Stimulated activated CD8-positive, alpha-beta memory T cell treated with anti-CD3 and anti-CD28 coated beads, Interleukin-7, amount 100 ng/mL, for 4 hours (primary cell): Measurements from ENCODE around the gene ARHGAP28.
"Not testable (repeated sequence)": the region's sequence is repeated elsewhere in the genome, so short reads cannot be mapped to it uniquely, and the experiment has no call there.

ENCODE experiments used
- DNase-seq, 2 donors: peaks; one replicate each; pipeline ENCODE4 v3.0.0-alpha.2; 2020; ENCODE audit warnings: low read depth in 2 of 2

ARHGAP28 gene

GRCh38 chr18:6775702-6776101 is 46.2 kb downstream of the ARHGAP28 start:
- DNase-seq = no peak

DNA sequence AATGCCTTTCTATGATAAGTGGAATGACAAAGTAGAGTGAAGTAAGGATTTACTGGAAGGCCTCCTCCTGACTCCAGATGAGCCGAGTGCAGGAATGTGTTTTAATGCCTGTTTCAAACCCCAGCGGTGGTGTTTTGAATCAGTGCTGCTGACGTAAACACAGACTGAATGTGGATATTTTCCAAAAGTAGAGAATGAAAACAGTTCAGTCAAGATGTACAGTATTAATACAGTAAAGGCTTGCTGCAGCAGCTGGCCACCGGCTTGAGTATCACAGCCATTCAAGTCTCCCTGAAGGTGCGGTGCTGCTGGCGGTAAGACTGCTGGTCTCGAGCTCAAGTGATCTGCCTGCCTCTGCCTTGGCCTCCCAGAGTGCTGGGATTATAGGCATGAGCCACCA is 46.7 kb downstream of the ARHGAP28 start:
- DNase-seq = no peak

DNA sequence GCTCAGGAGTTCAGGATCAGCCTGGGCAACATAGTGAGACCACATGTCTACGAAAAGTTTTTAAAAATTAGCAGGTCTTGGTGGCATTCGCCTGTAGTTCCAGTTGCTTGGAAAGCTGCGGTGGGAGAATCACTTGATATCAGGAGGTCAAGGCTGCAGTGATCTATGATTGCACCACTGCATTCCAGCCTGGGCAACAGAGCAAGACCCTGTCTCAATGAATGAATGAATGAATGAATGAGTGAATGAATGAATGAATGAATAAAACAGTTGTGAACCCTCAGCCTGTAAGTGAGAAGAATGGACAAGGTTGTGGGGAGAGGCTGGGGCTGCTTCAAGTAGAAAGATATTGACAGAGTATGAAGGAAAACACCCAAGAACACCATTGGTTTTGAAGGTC is 48.0 kb downstream of the ARHGAP28 start:
- DNase-seq = no peak

DNA sequence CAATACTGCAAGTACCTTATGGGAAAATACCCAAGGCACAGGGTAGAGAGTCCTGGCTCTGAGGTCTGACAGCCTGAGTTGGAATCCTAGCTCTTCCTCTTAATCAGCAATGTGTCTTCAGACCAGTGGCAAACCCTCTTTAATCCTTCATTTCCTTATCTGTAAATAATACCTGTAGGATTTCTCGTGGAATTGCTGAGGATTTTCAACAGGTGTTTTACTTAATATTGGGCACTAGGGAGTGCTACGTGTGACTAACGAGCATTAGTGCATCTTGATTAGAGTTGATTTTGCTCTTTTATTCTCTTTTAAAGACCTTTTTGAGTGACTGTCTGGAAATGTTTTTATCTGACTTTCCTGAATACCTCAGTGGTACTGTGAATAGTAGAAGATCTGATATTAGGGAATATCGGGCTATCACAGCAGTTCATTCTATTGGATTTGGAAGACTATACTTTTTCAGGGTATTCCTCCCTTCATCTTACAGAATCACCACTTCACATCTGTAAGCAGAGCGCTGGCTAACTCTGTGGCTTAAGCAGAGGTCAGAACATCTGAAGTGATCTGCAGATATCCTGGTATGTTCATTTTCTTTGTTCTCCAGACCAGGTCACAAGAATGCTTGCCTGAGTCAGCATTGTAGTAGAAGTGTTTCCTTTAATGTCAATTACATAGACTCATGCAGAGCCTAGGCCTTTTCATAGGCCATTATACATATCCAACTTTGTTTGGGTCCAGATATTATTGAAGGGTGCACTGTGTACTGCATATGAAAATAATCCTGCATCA is 49.1 kb downstream of the ARHGAP28 start:
- no peak for DNase-seq

GRCh38 chr18:6781142-6781714 is 51.7 kb downstream of the ARHGAP28 start:
- no peak for DNase-seq

DNA sequence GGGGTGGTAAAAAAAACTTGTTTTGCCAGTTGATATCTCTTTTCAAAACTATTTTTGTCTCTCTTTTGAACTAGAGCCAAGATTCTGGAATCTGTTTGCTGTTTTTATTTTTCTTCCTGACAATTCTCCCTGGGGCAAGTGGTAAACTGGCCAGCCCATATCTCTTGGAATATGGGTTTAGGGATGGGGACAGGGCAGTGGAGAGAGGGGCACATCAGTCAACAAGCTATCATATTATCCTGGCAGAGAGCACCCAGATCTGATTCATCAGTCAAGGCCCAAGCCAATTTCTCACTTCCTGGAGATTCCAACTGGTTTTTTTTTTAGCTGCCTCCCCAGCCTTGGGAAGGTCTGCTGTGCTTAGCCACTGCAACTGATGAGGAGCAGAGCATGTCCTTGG is 52.3 kb downstream of the ARHGAP28 start:
- DNase-seq = no peak

- DNase-seq = no peak
These were observed 53.3 kb downstream of the ARHGAP28 start for GRCh38 chr18:6782861-6783260.

- no peak for DNase-seq
These were observed 54.5 kb downstream of the ARHGAP28 start for GRCh38 chr18:6784046-6784445.

GRCh38 chr18:6785001-6785400 is 55.5 kb downstream of the ARHGAP28 start:
- DNase-seq = no peak

- DNase-seq = no peak
These were observed 55.9 kb downstream of the ARHGAP28 start for GRCh38 chr18:6785411-6785810.

- DNase-seq = no peak
These were observed 62.9 kb downstream of the ARHGAP28 start for GRCh38 chr18:6792391-6792790.

- no peak for DNase-seq
These were observed 63.9 kb downstream of the ARHGAP28 start for GRCh38 chr18:6793455-6793854.

DNA sequence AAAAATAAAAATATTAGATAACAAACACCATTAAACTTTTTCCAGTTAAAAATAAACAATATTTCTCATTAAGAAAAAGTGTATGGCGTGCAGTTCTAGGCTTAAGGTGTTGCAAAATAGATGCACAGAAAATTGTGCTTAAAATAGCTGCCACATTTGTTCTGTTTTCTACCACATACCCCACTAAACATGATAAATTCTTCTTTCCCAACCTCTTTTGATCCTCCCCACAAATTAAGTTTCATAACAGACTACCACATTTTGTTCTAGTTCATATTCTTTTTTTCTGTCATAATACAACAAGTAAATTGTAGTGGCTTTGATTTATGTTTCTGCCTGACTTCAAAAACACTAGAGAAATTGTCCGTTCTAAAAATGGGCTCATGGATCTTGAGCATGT is 64.5 kb downstream of the ARHGAP28 start:
- DNase-seq = no peak

DNA sequence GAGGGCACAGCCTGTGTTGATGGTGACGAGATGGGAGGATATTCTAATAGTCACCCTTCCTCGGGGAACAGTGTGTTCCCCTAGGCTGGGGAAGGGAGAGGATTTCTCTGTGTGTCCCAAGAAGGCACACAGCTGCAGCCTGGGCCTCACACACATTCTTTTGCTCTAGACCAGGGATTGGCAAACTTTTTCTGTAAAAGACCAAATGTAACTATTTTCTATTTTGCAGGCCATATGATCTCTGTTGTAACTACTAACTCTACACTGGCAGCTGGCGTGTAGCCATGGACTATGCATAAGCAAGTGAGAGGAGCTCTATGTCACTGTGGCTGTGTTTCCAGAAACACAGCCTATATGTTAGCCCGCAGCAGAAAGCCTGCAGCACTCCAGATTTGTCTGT is 65.8 kb downstream of the ARHGAP28 start:
- DNase-seq = no peak

DNA sequence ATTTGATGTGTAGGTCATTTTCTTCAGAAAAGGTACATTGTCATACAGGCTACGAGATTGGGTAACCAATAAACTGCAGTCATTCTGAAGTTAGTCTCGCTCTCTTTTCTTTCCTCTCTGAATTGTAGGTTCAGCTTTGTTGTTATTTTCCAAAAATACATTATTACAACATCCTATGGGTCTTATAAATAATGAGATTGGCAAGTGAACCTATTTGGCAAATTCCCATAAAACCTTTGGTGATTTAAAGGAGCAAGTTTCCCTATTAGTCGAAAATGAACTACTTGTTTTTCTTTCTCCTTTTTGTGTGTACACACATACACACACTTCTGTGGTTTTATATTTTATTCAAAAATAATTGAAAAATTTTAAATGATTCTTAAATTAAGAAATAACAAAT is 67.0 kb downstream of the ARHGAP28 start:
- no peak for DNase-seq

DNA sequence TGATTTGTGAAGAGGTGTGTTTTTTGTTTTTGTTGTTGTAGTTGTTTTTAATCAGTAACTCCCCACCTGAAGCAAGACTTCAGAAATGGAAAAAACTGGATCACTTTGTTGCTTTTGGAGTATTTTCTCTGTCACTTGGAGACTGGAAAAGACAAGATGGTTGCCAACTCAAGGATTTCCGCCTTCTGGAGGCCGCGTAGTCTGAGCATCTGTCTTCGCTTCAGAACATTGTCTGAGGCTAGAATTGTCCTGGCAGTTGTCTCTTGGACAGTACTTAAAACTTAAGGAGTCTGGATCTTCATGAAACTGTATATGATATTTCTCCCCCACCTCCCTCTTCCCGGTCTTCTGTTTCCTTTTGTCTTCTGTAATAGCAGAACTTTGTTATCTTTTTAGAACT is 67.7 kb downstream of the ARHGAP28 start:
- no peak for DNase-seq

- no peak for DNase-seq
These were observed 69.4 kb downstream of the ARHGAP28 start for GRCh38 chr18:6798896-6799295.

DNA sequence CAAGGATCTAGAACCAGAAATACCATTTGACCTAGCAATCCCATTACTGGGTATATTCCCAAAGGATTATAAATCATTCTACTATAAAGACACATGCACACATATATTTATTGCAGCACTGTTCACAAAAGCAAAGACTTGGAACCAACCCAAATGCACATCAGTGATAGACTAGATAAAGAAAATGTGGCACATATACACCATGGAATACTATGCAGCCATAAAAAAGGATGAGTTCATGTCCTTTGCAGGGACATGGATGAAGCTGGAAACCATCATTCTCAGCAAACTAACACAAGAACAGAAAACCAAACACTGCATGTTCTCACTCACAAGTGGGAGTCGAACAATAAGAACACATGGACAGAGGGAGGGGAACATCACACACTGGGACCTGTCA is 70.8 kb downstream of the ARHGAP28 start:
- not testable (repeated sequence) for DNase-seq

GRCh38 chr18:6807515-6808257 is 78.2 kb downstream of the ARHGAP28 start:
- no peak for DNase-seq

GRCh38 chr18:6810191-6810590 is 80.7 kb downstream of the ARHGAP28 start:
- no peak for DNase-seq

- DNase-seq = no peak
These were observed 82.3 kb downstream of the ARHGAP28 start for GRCh38 chr18:6811816-6812215.

DNA sequence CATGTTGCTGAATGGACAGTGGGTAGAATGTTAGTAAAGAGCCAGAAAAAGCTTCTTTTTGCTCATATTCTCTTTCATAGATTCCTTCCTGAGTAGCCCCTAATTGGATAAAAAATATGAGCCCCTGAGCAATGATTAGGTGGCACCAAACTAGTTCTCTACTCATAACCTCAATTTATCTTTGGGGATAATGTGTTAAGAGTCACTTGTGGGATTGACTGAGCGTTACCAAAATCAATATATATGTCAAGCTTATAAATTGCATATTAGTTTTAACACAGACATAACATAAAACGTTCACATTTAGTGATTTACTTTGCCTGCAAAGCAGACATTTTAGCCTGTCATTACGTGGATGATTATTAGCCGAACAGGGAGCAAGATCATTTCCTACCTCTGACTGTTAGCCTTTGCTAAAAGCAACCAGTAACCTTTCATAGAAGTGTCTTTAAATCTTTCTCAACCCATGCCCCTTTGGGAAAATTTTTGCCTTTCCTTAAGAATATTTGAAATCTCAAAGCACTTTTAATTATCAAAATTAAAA is 85.4 kb downstream of the ARHGAP28 start:
- DNase-seq = no peak

- no peak for DNase-seq
These were observed 86.6 kb downstream of the ARHGAP28 start for GRCh38 chr18:6816154-6816553.
